RWPE2 (cell line): ENCODE measurements around the gene RAB5IF.

Experiments used
- ATAC-seq: fragments of 200-7000 bp; cut with Tn5 transposase; 3 replicates; pipeline ENCODE4 v1.9.1; 2021; ENCODE audit warnings: low read depth
- DNase-seq: peaks from one replicate; pipeline ENCODE4 v3.0.0-alpha.2; 2020; ENCODE audit warnings: low spot score
- H3K27ac ChIP-seq: fragments of 450-650 bp; 2 replicates; pipeline ENCODE4 v1.5.1; 2017; ENCODE audit warnings: mild to moderate bottlenecking; ENCODE audit not compliant: poor library complexity, severe bottlenecking
- H3K27me3 ChIP-seq: fragments of 250-450 bp; sonication (Bioruptor Pico); 2 replicates; pipeline ENCODE4 v1.5.1; 2021; ENCODE audit warnings: mild to moderate bottlenecking, moderate library complexity; ENCODE audit not compliant: insufficient read depth, poor library complexity, severe bottlenecking
- H3K36me3 ChIP-seq: fragments of 250-450 bp; sonication (Bioruptor Pico); 2 replicates; pipeline ENCODE4 v1.5.1; 2020; ENCODE audit warnings: low read depth, mild to moderate bottlenecking, moderate library complexity
- H3K4me1 ChIP-seq: fragments of 250-450 bp; sonication (Bioruptor Pico); 2 replicates; pipeline ENCODE4 v1.5.1; 2021; ENCODE audit warnings: mild to moderate bottlenecking, moderate library complexity; ENCODE audit not compliant: insufficient read depth, poor library complexity, severe bottlenecking
- H3K4me3 ChIP-seq: fragments of 250-450 bp; sonication (Bioruptor Pico); 2 replicates; pipeline ENCODE4 v1.5.1; 2021; ENCODE audit warnings: mild to moderate bottlenecking, moderate library complexity; ENCODE audit not compliant: severe bottlenecking
- H3K9me3 ChIP-seq: fragments of 250-450 bp; sonication (Bioruptor Pico); 2 replicates; pipeline ENCODE4 v1.5.1; 2021; ENCODE audit warnings: mild to moderate bottlenecking, moderate library complexity; ENCODE audit not compliant: severe bottlenecking
- TF ChIP-seq, protein P1 (sequence below): fragments of 450-650 bp; IDR thresholded peaks from one replicate; pipeline ENCODE4 v1.5.1; 2017; ENCODE audit warnings: mild to moderate bottlenecking, moderate library complexity; ENCODE audit not compliant: poor library complexity, severe bottlenecking

Gene RAB5IF

DNA sequence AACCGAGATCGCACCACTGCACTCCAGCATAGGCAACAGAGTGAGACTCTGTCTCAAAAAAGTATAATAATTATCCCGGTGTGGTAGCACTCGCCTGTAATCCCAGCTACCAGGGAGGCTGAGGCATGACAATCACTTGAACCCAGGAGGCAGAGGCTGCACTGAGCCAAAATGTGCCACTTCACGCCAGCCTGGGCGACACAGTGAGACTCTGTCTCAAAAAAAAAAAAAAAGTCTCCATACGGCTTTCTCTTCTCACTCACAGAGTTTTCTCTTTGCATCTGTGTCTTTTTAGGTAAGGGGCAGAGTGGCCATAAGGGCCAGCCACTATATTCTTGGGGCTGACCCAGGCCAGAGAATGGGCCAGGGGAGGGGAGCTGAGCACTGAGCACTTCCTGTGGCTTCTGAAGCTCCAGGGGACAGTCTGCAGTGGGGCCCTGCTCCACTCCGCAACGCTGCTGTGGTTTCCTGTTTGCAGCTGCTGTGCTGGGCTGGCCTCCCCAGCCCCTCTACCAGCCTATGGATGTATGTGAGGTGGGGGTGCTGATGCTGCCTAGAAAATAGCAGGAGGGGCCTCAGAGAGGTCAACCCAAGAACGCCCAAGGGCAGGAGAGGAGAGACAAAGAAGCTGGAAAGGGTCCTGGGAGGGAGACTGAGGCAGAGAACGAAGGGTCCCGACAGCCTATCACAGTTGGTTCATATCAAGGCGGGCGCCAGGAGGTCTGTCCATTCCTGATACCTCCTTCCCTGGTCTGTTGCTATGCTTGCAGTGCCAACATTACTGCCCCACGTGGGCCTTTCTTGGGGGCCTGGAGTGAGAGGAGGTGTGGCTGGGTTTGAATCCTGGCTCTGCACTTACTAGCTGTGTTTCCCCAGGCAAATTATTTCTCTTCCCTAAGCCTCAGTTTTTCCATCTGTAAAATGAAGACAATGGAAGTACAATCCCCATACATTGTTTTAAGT lies 24.4 kb downstream of the RAB5IF start:
- no peaks in the 10 kb centered on the region for H3K27me3 ChIP-seq
- H3K9me3 ChIP-seq, result no peaks in the 10 kb centered on the region
- ATAC-seq (0 out of 3 replicates have a peak, but pooled peaks have one; percentile 4), DNase-seq (no peak)
- TF ChIP-seq, protein P1, sequence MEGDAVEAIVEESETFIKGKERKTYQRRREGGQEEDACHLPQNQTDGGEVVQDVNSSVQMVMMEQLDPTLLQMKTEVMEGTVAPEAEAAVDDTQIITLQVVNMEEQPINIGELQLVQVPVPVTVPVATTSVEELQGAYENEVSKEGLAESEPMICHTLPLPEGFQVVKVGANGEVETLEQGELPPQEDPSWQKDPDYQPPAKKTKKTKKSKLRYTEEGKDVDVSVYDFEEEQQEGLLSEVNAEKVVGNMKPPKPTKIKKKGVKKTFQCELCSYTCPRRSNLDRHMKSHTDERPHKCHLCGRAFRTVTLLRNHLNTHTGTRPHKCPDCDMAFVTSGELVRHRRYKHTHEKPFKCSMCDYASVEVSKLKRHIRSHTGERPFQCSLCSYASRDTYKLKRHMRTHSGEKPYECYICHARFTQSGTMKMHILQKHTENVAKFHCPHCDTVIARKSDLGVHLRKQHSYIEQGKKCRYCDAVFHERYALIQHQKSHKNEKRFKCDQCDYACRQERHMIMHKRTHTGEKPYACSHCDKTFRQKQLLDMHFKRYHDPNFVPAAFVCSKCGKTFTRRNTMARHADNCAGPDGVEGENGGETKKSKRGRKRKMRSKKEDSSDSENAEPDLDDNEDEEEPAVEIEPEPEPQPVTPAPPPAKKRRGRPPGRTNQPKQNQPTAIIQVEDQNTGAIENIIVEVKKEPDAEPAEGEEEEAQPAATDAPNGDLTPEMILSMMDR, result no peak
- H3K4me3 ChIP-seq, result no peak overlapping the region
- no peaks in the 10 kb centered on the region for H3K36me3 ChIP-seq
- no peaks in the 10 kb centered on the region for H3K4me1 ChIP-seq
- H3K27ac ChIP-seq, result no peak overlapping the region

DNA sequence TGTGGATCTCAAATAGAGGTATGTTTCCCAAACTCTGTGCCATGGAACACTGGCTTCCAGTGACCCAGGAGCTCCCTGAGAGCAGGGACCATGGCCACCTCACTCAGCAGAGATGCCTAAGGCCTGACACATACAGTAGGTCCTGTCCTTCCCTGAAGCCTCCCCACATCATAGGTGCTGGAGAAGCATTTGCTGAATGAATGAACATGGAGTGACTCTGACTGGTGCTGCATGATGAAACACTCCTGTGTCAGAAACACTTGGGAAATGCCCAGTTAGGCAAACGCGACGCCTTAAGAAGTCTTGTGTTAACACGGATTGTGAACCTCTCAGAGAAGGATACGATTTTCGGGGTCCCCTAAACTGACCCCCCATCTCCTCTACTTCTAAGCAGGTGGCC lies 26.1 kb downstream of the RAB5IF start:
- no peak overlapping the region for H3K4me3 ChIP-seq
- no peaks in the 10 kb centered on the region for H3K27me3 ChIP-seq
- H3K9me3 ChIP-seq, result no peaks in the 10 kb centered on the region
- H3K4me1 ChIP-seq, result no peaks in the 10 kb centered on the region
- TF ChIP-seq, protein P1, result no peak
- H3K36me3 ChIP-seq, result no peaks in the 10 kb centered on the region
- peak; percentile 29; the same call in 1 of the 3 replicates for ATAC-seq
- no peak overlapping the region for H3K27ac ChIP-seq
- DNase-seq, result no peak

DNA sequence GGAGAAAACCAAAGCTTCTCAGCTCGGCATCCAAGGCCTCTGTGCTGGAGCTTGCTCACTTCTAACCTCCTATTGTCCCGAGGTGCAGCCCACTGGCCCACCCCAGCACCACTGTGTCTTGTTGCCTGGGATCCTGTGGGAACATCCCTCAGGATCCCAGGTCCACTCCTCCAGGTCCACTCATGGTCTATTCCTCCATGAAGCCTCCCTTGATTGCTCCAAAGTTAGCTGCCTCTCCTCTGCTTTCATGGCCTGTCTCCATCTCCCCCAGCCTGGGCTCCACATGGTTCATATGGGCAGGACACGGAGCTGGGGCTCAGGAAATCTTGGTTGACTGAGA lies 26.5 kb downstream of the RAB5IF start:
- Histone ChIP-seq H3K36me3 (no peaks in the 10 kb centered on the region), H3K27ac (no peak overlapping the region), H3K4me1 (no peaks in the 10 kb centered on the region), H3K4me3 (no peak overlapping the region), H3K9me3 (no peaks in the 10 kb centered on the region), H3K27me3 (no peaks in the 10 kb centered on the region)
- ATAC-seq (no peak), DNase-seq (no peak)
- TF ChIP-seq, protein P1, result no peak

DNA sequence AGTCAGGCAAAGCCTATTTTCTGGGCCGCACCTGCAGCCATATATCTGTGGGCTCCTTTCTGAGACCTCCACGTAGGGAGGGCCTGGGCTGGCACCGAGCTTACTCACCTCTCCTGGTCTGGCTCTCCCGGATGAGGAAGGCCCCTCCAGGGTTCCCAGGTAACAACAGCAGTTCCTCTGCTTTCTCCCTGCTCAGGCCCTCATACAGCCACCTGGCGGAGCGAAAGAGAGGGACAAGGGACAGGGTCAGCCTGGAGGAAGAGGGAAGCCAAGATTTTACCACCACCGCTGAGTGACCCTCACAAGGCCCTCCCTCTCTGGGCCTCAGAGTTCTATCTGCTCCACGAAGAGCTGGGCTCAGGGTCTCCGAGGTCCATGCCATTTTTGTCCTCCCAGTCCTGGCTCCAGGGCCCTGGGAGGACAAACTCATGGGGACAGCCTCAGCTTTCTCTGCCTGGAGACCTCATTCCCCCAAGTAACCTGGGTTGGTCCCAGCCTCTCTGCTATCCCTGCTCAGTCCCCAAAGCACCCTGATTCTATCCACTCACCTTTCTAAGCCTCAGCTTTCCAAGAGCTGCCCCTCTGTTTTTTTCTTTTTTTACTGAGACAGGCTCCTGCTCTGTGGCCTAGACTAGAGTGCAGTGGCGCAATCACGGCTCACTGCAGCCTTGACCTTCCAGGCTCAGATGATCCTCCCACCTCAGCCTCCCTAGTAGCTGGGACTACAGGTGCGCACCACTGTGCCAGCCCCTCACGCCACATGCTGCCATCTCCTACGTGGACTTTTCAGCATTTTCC lies 27.1 kb downstream of the RAB5IF start:
- 0 out of 3 replicates have a peak, but pooled peaks have one; percentile 4 for ATAC-seq
- H3K9me3 ChIP-seq, result no peaks in the 10 kb centered on the region
- H3K27ac ChIP-seq, result no peak overlapping the region
- H3K27me3 ChIP-seq, result no peaks in the 10 kb centered on the region
- no peak overlapping the region for H3K4me3 ChIP-seq
- TF ChIP-seq, protein P1, result no peak
- DNase-seq, result no peak
- H3K36me3 ChIP-seq, result no peaks in the 10 kb centered on the region
- no peaks in the 10 kb centered on the region for H3K4me1 ChIP-seq
